NCI-H524 (cell line): Measurements from ENCODE around the gene PDE4D.

Experiments
- DNase-seq, 2 experiments: peaks; one replicate each; lab custom pipeline; 2025; lab: John Stamatoyannopoulos, UW

Gene PDE4D

DNA sequence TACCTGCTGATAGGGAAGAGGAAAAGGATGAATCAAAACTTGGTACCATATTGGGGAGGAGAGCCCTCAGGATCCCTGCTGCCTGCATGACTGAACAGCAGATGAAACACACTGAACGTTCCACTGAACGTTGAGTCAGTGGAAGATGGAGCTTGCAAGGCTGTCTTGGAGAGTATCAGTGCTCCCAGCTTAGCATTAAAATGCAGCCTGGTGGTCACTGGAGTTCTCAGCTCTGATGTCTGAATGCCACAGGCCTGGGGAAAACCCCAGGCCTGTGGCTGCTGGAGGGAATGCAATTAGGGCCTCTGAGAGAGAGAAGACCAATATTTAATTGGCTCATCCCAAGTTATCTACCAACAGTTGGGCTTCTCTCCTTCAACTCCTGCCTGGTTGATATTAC is 54.5 kb downstream of the PDE4D start:
- no peak for DNase-seq

DNA sequence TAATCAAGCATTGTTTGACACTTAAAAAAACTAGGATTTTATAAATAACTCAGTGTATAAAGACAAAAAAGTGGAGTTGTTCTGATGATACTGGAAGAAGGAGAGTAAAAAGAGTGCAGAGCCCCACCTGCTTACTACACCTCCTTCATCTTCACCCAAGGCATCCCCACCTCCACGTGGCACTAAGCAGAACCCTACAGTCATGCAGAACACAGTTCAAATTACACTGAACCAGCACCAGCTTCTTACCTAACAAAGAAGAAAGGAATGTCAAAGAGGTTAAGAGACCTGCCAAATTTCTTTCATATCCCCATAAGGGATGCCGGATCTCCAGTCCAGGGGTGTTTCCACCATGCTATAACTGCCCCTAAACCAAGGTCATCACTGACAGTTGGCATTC is 55.5 kb downstream of the PDE4D start:
- DNase-seq: no peak

DNA sequence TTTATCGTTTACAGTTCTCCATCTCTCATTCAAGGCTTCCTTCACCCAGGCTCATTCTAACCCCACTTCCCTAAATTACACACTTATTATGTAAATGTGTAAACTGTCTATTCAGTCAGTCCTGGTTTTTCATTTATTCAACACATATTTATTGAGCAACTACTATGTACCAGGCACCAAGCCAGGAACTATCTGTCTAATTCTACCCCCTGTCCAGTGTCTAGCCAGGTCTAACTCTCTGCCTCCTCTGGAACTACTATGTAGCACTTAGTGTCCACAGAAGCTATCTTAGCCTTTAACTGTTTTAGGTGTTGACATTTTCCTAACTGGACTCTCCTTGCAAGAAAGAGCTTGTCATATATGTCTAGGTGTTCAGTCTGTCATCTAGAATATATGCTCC is 56.5 kb downstream of the PDE4D start:
- no peak for DNase-seq

DNA sequence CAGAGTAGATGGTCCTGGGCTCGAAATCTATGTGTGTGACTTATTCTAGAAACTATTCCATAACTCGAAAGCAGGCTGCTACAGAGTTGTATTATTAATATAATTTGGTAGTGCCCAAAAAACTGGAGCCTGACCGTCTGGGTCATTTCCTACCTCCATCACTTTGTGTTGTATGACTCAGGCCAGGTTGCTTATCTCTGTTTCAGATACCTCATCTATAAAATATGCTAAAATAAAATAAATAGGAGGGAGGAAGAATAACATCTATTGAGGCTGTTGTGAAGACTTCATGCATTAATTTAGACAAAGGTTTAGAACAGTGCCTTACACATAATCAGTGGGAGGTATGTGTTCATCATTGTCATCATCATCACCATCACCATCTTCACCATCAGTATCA is 57.7 kb downstream of the PDE4D start:
- no peak for DNase-seq

DNA sequence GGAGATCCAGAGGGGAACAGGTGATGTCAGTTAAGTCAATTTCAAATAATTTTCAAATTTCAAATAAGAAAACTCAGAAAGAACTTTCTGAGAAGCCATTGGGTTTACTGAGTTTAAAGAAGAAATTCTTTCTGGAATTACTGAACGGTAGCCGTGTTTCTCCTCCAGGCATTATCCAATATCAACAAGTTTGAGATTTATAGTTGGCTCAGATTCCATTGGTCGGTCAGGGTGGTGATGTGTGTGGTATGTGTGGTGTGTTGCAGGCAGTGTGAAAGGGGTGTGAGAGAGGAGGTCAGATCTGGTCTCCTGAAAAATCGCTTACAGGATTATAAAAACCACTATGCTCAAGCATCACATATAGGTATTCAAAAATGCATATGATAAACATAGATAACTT is 60.1 kb downstream of the PDE4D start:
- DNase-seq: no peak

DNA sequence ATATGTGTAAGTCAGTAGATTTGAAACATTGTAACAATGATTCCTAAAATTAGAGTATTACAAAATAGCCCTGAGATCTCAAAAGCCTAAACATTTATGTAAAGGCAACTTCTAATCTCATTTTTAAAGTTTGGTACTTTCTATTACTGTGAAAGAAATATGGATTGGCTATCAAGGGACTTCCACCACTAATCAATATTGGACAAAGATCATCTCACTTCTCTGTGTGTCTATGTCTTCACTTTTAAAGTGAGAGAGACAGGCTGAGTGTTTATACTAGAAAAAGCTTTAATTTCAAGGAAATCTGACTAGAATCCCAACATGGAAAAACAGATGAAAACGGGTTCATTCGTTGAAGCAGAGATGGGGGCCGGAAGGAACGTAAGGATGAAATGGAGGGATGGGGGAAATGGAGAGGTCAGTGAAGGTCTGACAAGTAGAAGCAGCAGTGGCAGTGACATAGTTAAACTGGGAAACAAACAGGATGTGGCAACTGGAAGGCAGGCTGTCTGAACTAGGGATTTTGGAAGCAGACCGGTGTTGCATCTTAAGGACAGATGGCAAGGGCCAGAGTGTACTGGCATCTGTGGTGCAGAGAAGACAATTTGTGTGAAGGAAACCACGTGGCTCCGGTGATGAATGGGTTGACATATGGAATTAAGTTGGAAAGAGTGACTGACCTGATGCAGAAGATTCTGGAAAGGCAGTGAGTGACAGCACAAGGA is 60.8 kb downstream of the PDE4D start:
- DNase-seq: peak; percentile 53 to 85

DNA sequence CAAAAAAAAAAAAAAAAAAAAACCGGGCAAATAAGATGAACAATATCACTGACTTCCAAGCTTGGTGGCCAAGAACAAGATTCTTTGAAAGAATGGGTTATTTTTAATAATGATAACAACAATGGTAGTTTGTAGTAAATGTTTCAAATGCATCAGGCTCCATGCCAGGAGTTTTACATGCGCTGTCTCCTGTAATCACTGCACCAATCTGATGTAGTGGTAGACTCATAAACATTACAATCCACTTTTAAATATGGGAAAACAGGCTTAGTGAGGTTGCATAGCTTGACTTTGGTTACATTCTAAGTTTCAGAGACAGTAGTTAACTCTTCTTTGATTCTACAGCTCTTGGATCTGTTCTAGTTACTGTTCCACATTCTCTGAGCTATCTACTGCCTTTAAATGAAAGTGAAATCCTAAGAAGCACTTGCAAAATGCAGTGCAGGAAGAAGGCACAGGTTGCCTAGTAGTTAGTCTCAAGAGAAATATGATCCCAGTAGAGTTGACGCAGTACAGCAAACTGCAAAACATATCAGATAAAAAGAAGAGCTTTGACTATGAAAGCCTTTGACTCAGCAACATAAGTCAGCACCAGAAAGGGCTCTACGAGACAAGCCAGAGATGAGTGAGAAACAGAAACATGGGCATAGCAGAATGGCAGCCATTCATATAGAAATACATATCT is 62.1 kb downstream of the PDE4D start:
- DNase-seq: no peak

DNA sequence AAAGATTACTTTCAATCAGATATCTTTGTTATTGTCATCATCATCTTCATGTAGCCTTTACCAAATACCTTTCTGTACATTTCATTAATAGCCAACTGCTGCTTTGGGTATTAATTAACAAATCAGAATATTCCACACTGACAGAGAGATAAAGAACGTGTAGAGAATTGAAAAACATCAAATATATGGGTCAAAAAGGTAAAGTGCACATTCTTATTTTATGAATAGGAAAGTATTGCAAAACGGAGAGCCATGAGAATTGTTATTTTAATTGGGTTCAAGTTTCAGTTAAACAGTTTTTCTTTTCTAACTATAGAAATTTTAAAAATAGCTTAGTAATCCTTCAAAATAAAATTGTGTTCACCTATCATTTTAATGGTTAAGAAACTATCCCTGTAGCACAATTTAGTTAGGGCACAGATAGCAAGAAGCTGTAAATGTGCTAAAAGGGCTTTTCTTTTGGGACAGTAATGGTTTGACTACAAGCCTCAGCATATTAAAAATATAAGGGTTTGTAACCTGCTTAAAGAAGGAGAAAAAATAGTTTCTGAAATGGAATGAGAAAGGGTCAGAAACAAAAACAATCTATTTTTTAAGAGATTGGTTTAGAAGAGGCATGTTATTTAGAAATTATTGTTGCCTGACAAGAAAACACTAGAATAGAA is 62.9 kb downstream of the PDE4D start:
- DNase-seq: no peak

DNA sequence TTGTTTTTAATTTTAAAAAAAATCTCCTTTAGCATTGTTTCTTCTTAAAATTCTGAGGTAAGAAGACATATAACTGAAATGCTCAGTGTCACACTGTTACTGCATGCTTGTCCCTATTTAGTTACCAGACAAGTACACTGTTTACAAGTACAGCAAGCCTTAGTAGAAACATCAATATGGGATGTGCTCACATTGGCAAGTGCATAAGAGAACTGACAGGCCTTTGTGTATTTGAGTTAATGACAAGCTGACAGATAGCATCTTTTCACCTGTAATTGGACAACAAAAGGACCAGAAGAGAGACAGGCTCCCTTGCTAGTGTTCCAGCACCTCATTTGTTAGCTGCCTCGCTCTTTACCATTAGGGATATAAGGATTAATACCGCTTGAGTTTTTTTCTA is 63.6 kb downstream of the PDE4D start:
- DNase-seq: no peak

DNA sequence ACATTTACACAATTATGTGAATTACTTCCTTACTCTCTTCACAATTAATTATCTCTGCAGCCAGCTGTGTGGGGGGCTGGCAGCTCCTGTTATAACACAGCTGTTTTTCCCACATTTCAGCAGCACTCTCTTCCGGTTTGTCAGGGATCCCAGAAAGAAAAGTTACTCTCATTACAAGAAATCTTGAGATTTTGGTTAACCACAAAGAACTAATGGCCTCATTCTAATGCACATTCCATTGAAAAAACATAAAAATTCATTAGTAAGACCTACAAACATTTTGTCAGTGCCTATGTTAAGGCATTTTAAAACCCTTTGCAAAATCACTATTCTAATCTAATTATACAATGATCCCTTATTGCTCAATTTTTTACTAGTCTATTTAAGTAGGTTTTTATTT is 64.1 kb downstream of the PDE4D start:
- DNase-seq: no peak

DNA sequence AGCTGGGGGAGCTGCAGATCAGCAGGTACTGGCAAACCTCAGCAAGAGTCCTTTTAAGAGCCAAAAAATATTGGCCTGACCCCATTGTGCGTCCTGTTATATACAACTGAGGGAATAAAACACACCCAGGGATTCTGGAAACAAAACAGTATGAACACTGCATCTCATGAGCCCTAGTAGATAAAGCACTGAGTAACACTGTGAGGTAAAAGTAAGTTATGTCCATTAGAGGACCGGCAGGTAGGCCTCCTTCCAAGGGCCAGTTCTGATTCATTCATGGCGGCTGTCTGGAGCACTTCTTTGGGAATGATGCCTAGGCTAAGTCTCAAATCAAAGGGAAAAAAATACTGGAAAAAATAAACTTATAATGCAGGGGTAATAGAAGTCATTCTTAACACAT is 64.9 kb downstream of the PDE4D start:
- DNase-seq: no peak

DNA sequence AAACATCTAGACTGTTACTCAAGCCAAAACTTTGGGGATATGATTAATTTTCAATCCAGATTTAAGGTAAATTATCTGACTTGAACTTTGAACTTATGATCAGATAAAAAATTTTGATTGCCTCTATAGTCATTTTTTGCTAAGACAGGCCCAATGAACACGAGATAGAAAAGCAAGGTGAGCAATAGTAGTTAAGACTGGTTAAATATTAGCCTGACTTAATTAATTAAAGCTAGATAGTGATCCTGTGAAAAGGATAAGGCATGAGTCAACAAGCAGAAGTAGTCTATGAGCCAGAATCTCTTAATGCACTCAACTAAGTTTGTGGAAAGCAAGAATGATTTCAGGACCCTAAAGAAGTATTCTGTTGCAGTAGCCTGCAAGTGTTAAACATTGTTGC is 66.5 kb downstream of the PDE4D start:
- DNase-seq: no peak

DNA sequence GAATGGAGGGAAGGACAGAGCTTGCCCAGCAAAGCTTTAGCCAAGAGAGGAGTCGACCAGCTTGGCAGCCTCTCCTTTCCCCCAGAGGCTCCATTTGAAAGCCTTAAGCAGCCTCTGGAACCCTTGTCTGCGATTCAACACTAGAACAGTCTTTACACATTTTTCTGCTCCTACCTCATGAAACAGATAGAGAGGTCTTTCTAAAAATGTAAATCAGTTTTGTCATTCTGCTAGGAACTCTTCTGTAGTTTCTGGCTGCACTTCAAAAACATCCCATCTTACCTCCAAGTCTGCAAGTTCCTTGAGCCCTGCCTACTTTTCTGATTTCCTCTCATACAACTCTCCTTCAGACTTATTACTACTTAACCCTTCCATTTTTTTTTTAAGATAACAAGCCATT is 70.1 kb downstream of the PDE4D start:
- DNase-seq: no peak

DNA sequence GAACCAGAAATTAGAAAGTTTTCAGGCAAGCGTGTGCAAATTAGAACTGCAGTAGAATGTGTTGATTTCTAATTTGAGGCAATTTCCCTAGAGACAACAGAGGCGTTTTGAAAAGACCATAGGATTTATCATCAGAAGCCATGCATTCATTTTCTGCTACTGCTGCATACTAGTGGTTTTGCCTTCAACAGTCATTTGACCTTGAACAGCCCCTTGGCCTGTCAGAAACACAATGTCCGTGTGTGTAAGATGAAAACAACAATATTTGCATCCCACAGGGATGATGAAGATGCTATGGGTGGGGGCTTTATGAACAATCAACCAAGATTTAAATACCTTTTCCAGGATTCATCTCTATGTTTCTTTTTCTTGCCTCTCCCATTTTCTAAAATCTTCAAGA is 73.7 kb downstream of the PDE4D start:
- no peak for DNase-seq

DNA sequence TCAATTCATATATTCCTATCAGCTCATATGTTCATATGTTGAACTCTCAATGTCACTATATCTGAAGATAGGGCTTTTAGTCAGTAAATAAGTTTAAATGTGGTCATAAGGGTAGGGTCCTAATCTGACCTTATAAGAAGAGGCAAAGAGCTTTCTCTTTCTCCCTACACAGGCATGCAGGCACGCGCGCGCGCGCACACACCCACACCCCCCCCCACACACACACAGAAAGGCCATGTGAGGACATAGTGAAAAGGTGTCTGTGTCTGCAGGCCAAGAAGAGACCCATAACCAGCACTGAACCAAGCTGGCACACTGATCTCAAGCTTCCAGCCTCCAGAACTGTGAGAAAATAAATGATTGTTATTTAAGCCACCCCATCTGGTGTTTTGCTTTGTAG is 76.0 kb downstream of the PDE4D start:
- peak in 1 of 2 experiments; percentile 58 for DNase-seq

DNA sequence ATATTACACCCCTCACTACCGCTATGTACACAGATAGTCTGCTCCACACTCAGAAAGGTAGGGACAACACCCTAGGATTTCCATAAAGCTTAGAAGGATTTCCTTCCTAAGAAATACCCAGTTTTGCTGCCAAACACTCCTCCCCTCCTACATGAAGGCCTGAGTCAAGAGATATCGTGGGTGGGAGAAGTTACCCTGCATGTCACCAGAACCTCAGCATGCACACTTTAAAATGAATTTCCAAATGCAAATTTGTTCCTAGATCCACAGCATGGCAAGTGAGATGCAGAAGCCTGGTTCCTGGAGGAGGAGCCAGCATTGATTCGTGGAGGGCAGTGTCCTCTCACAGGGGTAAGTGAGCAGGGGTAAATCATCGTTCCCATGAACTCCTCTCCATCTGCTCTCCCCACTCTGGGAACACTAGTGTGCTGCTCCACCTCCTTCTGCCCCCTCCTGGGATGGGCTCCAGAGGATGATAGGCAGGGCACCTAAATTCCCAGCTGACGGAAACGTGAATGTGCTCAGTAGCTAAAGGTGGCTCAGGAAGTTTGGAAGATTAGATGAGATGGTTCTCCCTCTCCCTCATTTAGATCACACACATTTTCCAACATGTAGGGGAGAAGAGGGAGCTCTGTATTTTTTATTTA is 76.7 kb downstream of the PDE4D start:
- DNase-seq: no peak

DNA sequence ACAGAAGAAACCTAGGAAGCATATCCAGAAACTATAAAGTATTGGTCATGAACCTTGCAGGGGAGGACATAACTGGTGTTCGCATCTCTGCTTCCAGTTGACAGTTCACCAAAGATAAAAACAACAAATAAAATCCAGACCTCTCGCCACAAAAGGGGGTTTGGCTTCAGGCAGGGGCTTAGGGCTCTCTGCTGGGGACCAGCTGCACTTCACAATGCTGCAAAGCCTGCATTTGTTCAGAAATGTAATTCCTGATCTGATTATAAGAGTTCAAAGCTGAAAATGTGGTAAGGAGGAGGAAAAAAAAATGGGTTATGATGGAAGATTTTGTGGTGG is 79.0 kb downstream of the PDE4D start:
- no peak for DNase-seq

DNA sequence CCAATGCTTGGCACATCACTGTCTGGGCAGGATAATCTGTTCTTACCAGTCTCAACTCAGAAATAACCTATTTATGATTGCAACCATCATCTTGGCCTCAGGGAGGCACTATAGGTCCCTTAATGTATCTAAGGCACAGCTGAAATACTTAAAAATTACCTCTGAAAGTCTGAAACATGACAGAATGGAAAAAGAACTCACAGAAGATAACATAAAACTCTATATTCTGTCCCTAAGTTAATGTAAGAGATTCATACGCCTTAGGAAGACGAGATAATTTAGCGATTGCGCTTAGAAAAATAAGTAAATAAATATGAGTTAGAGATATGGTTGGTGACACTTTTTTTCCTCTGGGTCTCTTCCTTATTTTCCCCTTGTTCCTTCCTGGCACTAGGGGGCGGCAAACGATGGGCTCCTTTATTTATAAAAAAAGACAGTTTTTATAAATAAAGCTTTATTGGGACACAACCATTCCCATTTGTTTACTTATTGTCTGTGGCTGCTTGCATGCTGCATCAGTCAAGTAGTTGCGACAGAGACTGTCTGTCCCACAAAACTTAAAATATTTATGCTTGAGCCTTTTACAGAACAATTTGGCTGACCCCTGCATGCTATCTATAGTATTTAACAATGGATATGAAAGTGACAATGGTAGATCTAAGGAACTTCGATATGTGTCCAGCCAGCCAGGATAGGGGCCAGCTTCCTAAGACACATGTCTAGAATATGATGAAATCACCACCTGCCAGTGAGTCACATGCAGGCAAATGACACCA is 79.6 kb downstream of the PDE4D start:
- DNase-seq: peak; percentile 50 to 77

DNA sequence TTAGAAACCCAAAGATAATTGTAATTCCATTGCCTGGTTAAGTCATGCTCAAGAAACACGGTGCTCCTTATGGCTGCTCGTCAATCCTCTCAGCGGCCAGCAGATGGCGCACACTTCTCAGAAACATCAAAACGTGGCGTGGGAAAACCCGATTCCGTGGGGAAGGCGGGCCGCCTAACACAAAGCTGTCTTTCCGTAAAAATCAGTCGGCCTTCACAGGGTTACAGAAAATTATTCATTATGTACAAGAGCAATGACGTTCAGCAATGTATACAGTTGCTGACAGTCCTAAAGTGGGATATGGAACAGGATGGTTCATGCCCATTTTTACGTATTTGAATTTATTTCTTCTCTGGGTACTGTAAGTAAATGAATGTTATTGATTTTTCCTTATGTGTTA is 83.5 kb downstream of the PDE4D start:
- peak; percentile 46 to 75 for DNase-seq

DNA sequence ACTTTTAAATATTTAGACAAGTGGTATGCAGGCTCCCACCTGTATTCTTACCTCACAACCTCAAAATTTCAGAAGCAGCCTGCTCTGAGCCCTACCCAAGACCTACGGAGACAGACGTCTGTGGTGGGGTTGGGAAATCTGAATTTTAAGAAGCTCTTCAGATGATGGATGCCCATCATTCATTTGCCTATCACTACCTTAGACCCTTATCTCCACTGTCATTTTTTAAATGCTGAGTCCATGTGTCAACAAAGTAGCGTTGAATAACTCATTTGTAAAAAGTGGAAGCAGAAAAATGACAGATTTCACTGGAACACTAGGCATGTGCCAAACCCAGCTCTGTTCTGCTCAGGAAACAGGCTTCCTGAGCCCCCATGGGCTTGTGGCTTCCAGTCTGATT is 85.7 kb downstream of the PDE4D start:
- no peak for DNase-seq

DNA sequence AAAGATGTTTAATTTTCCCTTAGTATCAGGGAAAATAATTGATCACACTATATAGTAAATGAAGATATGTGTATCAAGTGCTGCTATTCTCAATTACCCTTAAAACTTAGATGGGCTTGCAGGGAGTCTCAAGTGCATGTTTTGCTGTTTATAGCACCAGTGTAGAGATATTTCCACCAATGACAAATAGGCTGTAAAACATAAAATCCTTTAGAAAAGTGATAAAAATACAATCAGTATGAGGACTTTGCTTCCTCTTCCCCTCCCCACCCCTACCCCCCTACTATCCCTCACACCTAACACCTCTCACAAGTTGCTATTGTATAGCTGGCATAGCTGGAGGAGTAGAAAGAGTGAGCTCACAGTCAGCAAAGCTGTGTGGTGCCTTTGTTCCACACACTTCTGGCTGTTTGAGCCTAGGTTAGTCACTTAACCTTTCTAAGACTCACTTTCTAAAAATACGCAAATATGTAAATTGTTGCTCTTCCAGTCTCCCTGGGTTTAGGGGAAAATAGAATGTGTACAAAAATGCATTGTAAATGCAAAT is 93.1 kb downstream of the PDE4D start:
- DNase-seq: no peak
